Upper lobe of left lung (tissue), 6 donors: ENCODE measurements around the gene MARK4. TPM values are rescaled to one million over a fixed set of nuclear protein-coding genes. Genes with fewer than 3 reads are reported as not detected.

Source experiments
- ATAC-seq, 2 donors: fragments of 200-7000 bp; cut with Tn5 transposase; one replicate each; pipeline ENCODE4 v1.9.1; 2022; ENCODE audit warnings: mild to moderate bottlenecking in 2 of 2, moderate library complexity in 2 of 2; ENCODE audit not compliant: low FRiP score in 2 of 2
- DNase-seq, 2 donors: peaks; one replicate each; pipeline ENCODE4 v3.0.0-alpha.2; 2019 to 2020
- H3K27ac ChIP-seq, 4 donors: fragments of 200-600 bp; sonication (generic); one replicate each; pipeline ENCODE4 v1.5.1; 2016 to 2019
- H3K27me3 ChIP-seq, 4 donors: fragments of 200-600 bp; sonication (generic); one replicate each; pipeline ENCODE4 v1.5.1; 2017 to 2019
- H3K36me3 ChIP-seq, 4 donors: fragments of 200-600 bp; sonication (generic); one replicate each; pipeline ENCODE4 v1.5.1; 2016 to 2019
- H3K4me1 ChIP-seq, 4 donors: fragments of 200-600 bp; sonication (generic); one replicate each; pipeline ENCODE4 v1.5.1; 2018 to 2019
- H3K4me3 ChIP-seq, 4 donors: fragments of 200-600 bp; sonication (generic); one replicate each; pipeline ENCODE4 v1.5.1; 2017 to 2019; ENCODE audit warnings: mild to moderate bottlenecking in 2 of 4, moderate library complexity in 1 of 4
- H3K9me3 ChIP-seq, 4 donors: fragments of 200-600 bp; sonication (generic); one replicate each; pipeline ENCODE4 v1.5.1; 2018 to 2019
- CTCF ChIP-seq, 6 experiments: fragments of 450-650 bp in 4 of 6; fragments of 200-600 bp in 2 of 6; sonication (generic) in 2 of 6; IDR thresholded peaks; one replicate each; pipeline ENCODE4 v1.5.1; 2016 to 2019; ENCODE audit warnings: antibody characterized with exemption in 6 of 6
- EP300 ChIP-seq, 4 donors: sonication (generic); formaldehyde crosslinking; IDR thresholded peaks; one replicate each; pipeline ENCODE4 v1.5.1; 2017; ENCODE audit warnings: antibody characterized with exemption in 4 of 4, control low read depth in 2 of 4
- POLR2A ChIP-seq, 4 donors: fragments of 450-650 bp; IDR thresholded peaks; one replicate each; pipeline ENCODE4 v1.5.1; 2016 to 2017; ENCODE audit warnings: antibody characterized with exemption in 4 of 4, mild to moderate bottlenecking in 2 of 4
- POLR2AphosphoS5 ChIP-seq, 2 donors: sonication (generic); formaldehyde crosslinking; IDR thresholded peaks; one replicate each; pipeline ENCODE4 v1.5.1; 2017; ENCODE audit warnings: antibody characterized with exemption in 2 of 2
- WGBS, 2 donors: methylation state at CpG; one replicate each; pipeline ENCODE4 v1.1.5; 2017 to 2018; 5-methylcytosine and 5-hydroxymethylcytosine counted together
- total RNA-seq, 6 donors: library from RNA; depleted of rRNA in 4 of 6; stranded (reverse); fragments of >200 nt in 4 of 6; gene quantifications; one replicate each; pipeline versions ENCODE4 v1.1.0 to v1.2.1, GENCODE V29; 2016 to 2021
- donor health status: DM: no; HTN: no; CAD: no; lungs with moderate emphysema.
- donor health status: DM: no; HTN: yes; CAD: no; lungs with severe emphysema.

MARK4 gene
- 10 to 100 TPM; 14.6 to 59.3 (median 35.6) TPM for total RNA-seq

- Histone ChIP-seq H3K27ac (peak within 1 kb of the TSS; percentile 78 to 89 (median 86)), H3K4me1 (peaks cover 31 to 48% (median 40%) of the 10 kb centered on the region in 4 donors), H3K4me3 (peak within 1 kb of the TSS; percentile 65 to 100 (median 94)), H3K36me3 (no peaks in the 10 kb centered on the region), H3K9me3 (no peaks in the 10 kb centered on the region), H3K27me3 (no peaks in the 10 kb centered on the region)
- TF ChIP-seq POLR2AphosphoS5 (IDR thresholded peaks at IDR 0.05) = no peak
- no peak for TF ChIP-seq POLR2A (IDR thresholded peaks at IDR 0.05)
- no peak for TF ChIP-seq CTCF (IDR thresholded peaks at IDR 0.05)
- TF ChIP-seq EP300 (IDR thresholded peaks at IDR 0.05) = no peak
- DNase-seq = peak; percentile 37 to 92
- ATAC-seq = peak in 1 of 2 donors; percentile 88
- WGBS, 2 donors = 1% methylated on average over 25 to 38 of the region's 58 CpGs
These were observed at the start of gene MARK4 for GRCh38 chr19:45250832-45251451. Gene MARK4 (plus strand): TSS chr19:45251271. CDS start chr19:45251589, 318 bp downstream.

DNA sequence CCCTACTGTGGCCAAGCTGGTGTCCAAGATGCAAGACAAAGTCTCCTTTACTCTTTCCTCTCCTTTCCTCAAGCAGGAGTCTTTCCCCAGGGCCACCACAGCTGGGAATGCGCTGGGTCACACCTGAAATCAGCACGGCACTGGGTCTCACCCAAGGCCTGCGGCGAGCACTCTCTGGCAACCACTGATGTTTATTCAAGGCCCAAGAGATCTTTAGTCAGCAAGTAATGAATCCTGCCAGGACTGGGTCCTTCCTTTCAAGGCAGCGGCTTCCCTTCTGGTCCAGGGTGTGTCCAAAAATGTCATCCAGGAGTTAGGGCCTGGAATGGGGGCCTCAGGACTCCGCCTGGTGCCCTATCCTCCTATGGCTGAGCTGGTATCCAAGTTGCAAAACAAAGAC is 48.4 kb upstream of the MARK4 start:
- 58 to 60% methylated on average over 1 to 6 of the region's 6 CpGs for WGBS, 2 donors
- TF ChIP-seq POLR2AphosphoS5 (IDR thresholded peaks at IDR 0.05) (no peak), POLR2A (IDR thresholded peaks at IDR 0.05) (no peak), CTCF (IDR thresholded peaks at IDR 0.05) (no peak), EP300 (IDR thresholded peaks at IDR 0.05) (no peak)
- DNase-seq (peak in 1 of 2 donors; percentile 37), ATAC-seq (peak in 1 of 2 donors; percentile 51)
- Histone ChIP-seq H3K9me3 (no peaks in the 10 kb centered on the region), H3K27me3 (no peaks in the 10 kb centered on the region), H3K4me3 (no peak overlapping the region), H3K4me1 (peaks cover 0 to 8% (median 2%) of the 10 kb centered on the region in 4 donors), H3K36me3 (no peaks in the 10 kb centered on the region), H3K27ac (peak overlapping the region in 1 of 4 donors; percentile 2)

GRCh38 chr19:45205810-45206209 is 45.3 kb upstream of the MARK4 start:
- Histone ChIP-seq H3K4me1 (peaks cover 0 to 8% (median 4%) of the 10 kb centered on the region in 4 donors), H3K27ac (no peak overlapping the region), H3K36me3 (no peaks in the 10 kb centered on the region), H3K4me3 (no peak overlapping the region), H3K9me3 (no peaks in the 10 kb centered on the region), H3K27me3 (no peaks in the 10 kb centered on the region)
- 78 to 80% methylated on average over 12 of the region's 12 CpGs for WGBS, 2 donors
- TF ChIP-seq POLR2AphosphoS5 (IDR thresholded peaks at IDR 0.05) (no peak), POLR2A (IDR thresholded peaks at IDR 0.05) (no peak), CTCF (IDR thresholded peaks at IDR 0.05) (no peak), EP300 (IDR thresholded peaks at IDR 0.05) (no peak)
- DNase-seq (no peak), ATAC-seq (no peak)

GRCh38 chr19:45206328-45206727 is 44.7 kb upstream of the MARK4 start:
- TF ChIP-seq CTCF (IDR thresholded peaks at IDR 0.05) (no peak), POLR2A (IDR thresholded peaks at IDR 0.05) (no peak), EP300 (IDR thresholded peaks at IDR 0.05) (no peak), POLR2AphosphoS5 (IDR thresholded peaks at IDR 0.05) (no peak)
- ATAC-seq (no peak), DNase-seq (no peak)
- Histone ChIP-seq H3K27me3 (no peaks in the 10 kb centered on the region), H3K36me3 (no peaks in the 10 kb centered on the region), H3K27ac (no peak overlapping the region), H3K9me3 (no peaks in the 10 kb centered on the region), H3K4me3 (no peak overlapping the region), H3K4me1 (peaks cover 1 to 8% (median 6%) of the 10 kb centered on the region in 4 donors)
- WGBS, 2 donors = 90 to 99% methylated on average over 3 of the region's 3 CpGs
